ENCODE measurements around the gene PVR. TPM values are rescaled to one million over a fixed set of nuclear protein-coding genes. Genes with fewer than 3 reads are reported as not detected.

PVR gene
- total and polyA plus RNA-seq, 2 of the 4 experiments (the other 2 are of a cell fraction) = 106 to 122 TPM

- TF ChIP-seq RCOR1 (IDR thresholded peaks at IDR 0.05; ENCODE audit: insufficient replicate concordance, low read length) (no peak), USF2 (IDR thresholded peaks at IDR 0.05; ENCODE audit: low read depth, low read length) (no peak), NFE2L2 (IDR thresholded peaks at IDR 0.05; ENCODE audit: low read depth, low read length) (no peak), MXI1 (IDR thresholded peaks at IDR 0.05; ENCODE audit: borderline replicate concordance, low read depth, low read length) (no peak), POLR2A (IDR thresholded peaks at IDR 0.05; ENCODE audit: low read depth, low read length) (no peak), RFX5 (IDR thresholded peaks at IDR 0.05; ENCODE audit: low read depth, low read length) (no peak), BHLHE40 (IDR thresholded peaks at IDR 0.05; ENCODE audit: low read depth, low read length) (no peak), SMC3 (IDR thresholded peaks at IDR 0.05; ENCODE audit: low read depth, low read length) (no peak), FOS (IDR thresholded peaks at IDR 0.05; ENCODE audit: low read depth, low read length) (no peak), ELK1 (IDR thresholded peaks at IDR 0.05; ENCODE audit: borderline replicate concordance, low read depth, low read length) (no peak), MAFK (IDR thresholded peaks at IDR 0.05; ENCODE audit: low read depth, low read length) (no peak), CTCF (conservative IDR thresholded peaks at IDR 0.05; ENCODE audit: low read depth, low read length) (no peak), CEBPB (IDR thresholded peaks at IDR 0.05; ENCODE audit: low read depth, low read length) (no peak)
- in situ Hi-C loops (cut with MboI; ENCODE audit: low sequenced_read_pairs) = no loop called here
- peak overlapping the region; percentile 77 for H3K4me3 ChIP-seq (ENCODE audit: insufficient read depth, low read depth, low read length)
- H2AFZ ChIP-seq (replicated peaks; ENCODE audit: low read length, poor library complexity) = peak overlapping the region; percentile 94
- H4K91ac ChIP-seq (ENCODE audit: insufficient read depth, low read depth, low read length) = peak overlapping the region; percentile 37
- no CpG with 5 or more reads among the region's 13 CpGs for WGBS, 2 experiments (ENCODE audit: extremely low coverage in 2 of 2, insufficient read length in 1 of 2)
- peak overlapping the region; percentile 90 for H3K9ac ChIP-seq (ENCODE audit: low read depth, low read length)
- H3K27me3 ChIP-seq (ENCODE audit: control insufficient read depth, insufficient read depth, low read length) = no peaks in the 10 kb centered on the region
- peak overlapping the region; percentile 91 for H3K27ac ChIP-seq (ENCODE audit: insufficient read depth, low read length)
- H2AK9ac ChIP-seq (replicated peaks; ENCODE audit: low read depth, low read length, poor library complexity) = peak overlapping the region; percentile 88
- H4K20me1 ChIP-seq (ENCODE audit: insufficient read depth, low read length) = peaks cover 44% of the 10 kb centered on the region
- peak overlapping the region; percentile 69; the same call in 1 of the 2 replicates for H2BK120ac ChIP-seq (ENCODE audit: low read depth, low read length)
- peaks cover 29% of the 10 kb centered on the region for H3K9me1 ChIP-seq (ENCODE audit: insufficient read depth, low read length)
- peak overlapping the region; percentile 91 for H3K4me2 ChIP-seq (ENCODE audit: low read depth, low read length)
- H3K36me3 ChIP-seq (ENCODE audit: control insufficient read depth, insufficient read depth, low read length) = peaks cover 24% of the 10 kb centered on the region
- H3K23ac ChIP-seq (ENCODE audit: low read depth, low read length) = peak overlapping the region; percentile 37; the same call in 1 of the 2 replicates
- DNase-seq = peak; percentile 49
- H3K4ac ChIP-seq (ENCODE audit: low read depth, low read length) = peak overlapping the region; percentile 74
- peak overlapping the region; percentile 68 to 92 for H4K8ac ChIP-seq (ENCODE audit: low read depth in 2 of 2, low read length in 2 of 2)
- POLR2A ChIA-PET (ENCODE audit: unreplicated experiment) = interaction anchor here (0.7 to 1.0 kb wide), 2 partner anchors 18 to 144 kb away, joined by 3 to 4 read pairs; no protein-coding TSS in a partner anchor
- peak overlapping the region; percentile 75 for H2AK5ac ChIP-seq (ENCODE audit: low read depth, low read length)
- H2BK5ac ChIP-seq (ENCODE audit: low read depth, low read length, poor library complexity, severe bottlenecking) = peak overlapping the region; percentile 74
- peak overlapping the region; percentile 71 for H3K18ac ChIP-seq (ENCODE audit: low read depth, low read length)
- CTCF ChIA-PET = interaction anchor here (1.7 kb wide), 1 partner anchor 74 kb away, joined by 6 read pairs; no protein-coding TSS in a partner anchor
- BruUV-seq (replicated peaks) = no TSS peak
- peak overlapping the region; percentile 88 for H3K14ac ChIP-seq (replicated peaks; ENCODE audit: low read depth, low read length)
- peak; percentile 24 for ATAC-seq (ENCODE audit: low read depth)
- H4K5ac ChIP-seq (ENCODE audit: low read depth, low read length) = peak overlapping the region; percentile 35
- peak overlapping the region; percentile 72 for H3K56ac ChIP-seq (ENCODE audit: extremely low read depth, insufficient read depth, low read length)
- no peaks in the 10 kb centered on the region for H3K9me3 ChIP-seq (ENCODE audit: control insufficient read depth, insufficient read depth, low read length)
- dilution Hi-C loops (cut with HindIII; ENCODE audit: low sequenced_read_pairs, unreplicated experiment) = no loop called here
- peaks cover 33 to 59% of the 10 kb centered on the region in 2 experiments for H3K79me1 ChIP-seq (ENCODE audit: low read depth in 1 of 2, low read length in 2 of 2)
- intact Hi-C loops (cut with micrococcal nuclease) = loop anchor here (2.0 to 5.0 kb wide), 2 partner anchors 42 to 56 kb away; no protein-coding TSS in a partner anchor
- H2BK15ac ChIP-seq (ENCODE audit: low read depth, low read length) = peak overlapping the region; percentile 7; the same call in 2 of the 3 replicates
- peaks cover 16% of the 10 kb centered on the region for H3K4me1 ChIP-seq (ENCODE audit: control insufficient read depth, insufficient read depth, low read length)
- H2BK20ac ChIP-seq (ENCODE audit: low read depth, low read length) = peak overlapping the region; percentile 3; the same call in 1 of the 2 replicates
Observed at GRCh38 chr19:44644402-44645016, 799 bp downstream of the PVR start.
